K562 (cell line): Measurements from ENCODE around the gene STARD3NL. TPM values are rescaled to one million over a fixed set of nuclear protein-coding genes. Genes with fewer than 3 reads are reported as not detected.
A peak's percentile ranks its signal among the peaks of the same experiment; 100 is the strongest.

Experiments used
- ATAC-seq: fragments of 200-7000 bp; cut with Tn5 transposase; 3 replicates; pipeline ENCODE4 v1.9.1; 2020; ENCODE audit warnings: moderate library complexity
- BruUV-seq: library from RNA; stranded (reverse); fragments of 400-500 nt; replicated peaks from 2 replicates; lab custom pipeline; 2021; lab: Mats Ljungman, UMichigan
- CTCF ChIA-PET: fragments of 300-600 bp; formaldehyde crosslinking; extraction: SDS; loops from one replicate; lab custom pipeline; 2021; ENCODE audit warnings: low intra/inter-chr PET ratio; lab: Yijun Ruan, JAX
- POLR2A ChIA-PET: fragments of 300-600, 350-650 bp; sonication (Branson Sonifier 250); formaldehyde crosslinking; extraction: SDS; loops from one replicate; lab custom pipeline; 2021; ENCODE audit warnings: antibody characterized with exemption, inconsistent platforms; lab: Yijun Ruan, JAX
- DNase-seq, 4 experiments: peaks; one replicate each; pipeline versions ENCODE4 v3.0.0 to v3.0.0-alpha.2; 2011 to 2018; ENCODE audit warnings: low spot score in 3 of 4, mixed read lengths in 3 of 4; ENCODE audit errors: extremely low read depth in 1 of 4
- FAIRE-seq: peaks from 2 replicates; lab custom pipeline; 2011; peaks lifted over from hg19 to GRCh38; lab: Jason Lieb, UNC
- H2AFZ ChIP-seq: 2 replicates; pipeline ENCODE4 v1.6.0; 2011; ENCODE audit warnings: low read depth, low read length, control low read depth, inconsistent platforms
- H3K27ac ChIP-seq: fragments of 200-600 bp; 3 replicates; pipeline ENCODE4 v1.8.0; 2011; ENCODE audit warnings: low read depth, mild to moderate bottlenecking, control low read depth, inconsistent platforms, low read length, moderate library complexity, mixed read lengths; ENCODE audit errors: extremely low read depth
- H3K27me3 ChIP-seq, 2 experiments: fragments of 300-600 bp in 1 of 2; 2 replicates in 1 of 2; 3 replicates in 1 of 2; pipeline versions ENCODE4 v1.6.0 to v1.8.0; 2011; ENCODE audit warnings: inconsistent platforms in 2 of 2, low read length in 2 of 2, mild to moderate bottlenecking in 1 of 2, mixed read lengths in 1 of 2, moderate library complexity in 1 of 2; ENCODE audit not compliant: control insufficient read depth in 2 of 2, insufficient read depth in 2 of 2
- H3K36me3 ChIP-seq: fragments of 300-600 bp; 3 replicates; pipeline ENCODE4 v1.8.0; 2011; ENCODE audit warnings: mild to moderate bottlenecking, low read length, inconsistent platforms; ENCODE audit not compliant: control insufficient read depth, insufficient read depth
- H3K4me1 ChIP-seq, 2 experiments: fragments of 200-600 bp in 1 of 2; replicated peaks in 1 of 2; 2 replicates in 1 of 2; 3 replicates in 1 of 2; pipeline versions ENCODE4 v1.5.1 to v1.8.0; 2011; ENCODE audit warnings: inconsistent platforms in 2 of 2, low read length in 2 of 2, mild to moderate bottlenecking in 1 of 2, mixed read lengths in 1 of 2, moderate library complexity in 1 of 2; ENCODE audit not compliant: control insufficient read depth in 2 of 2, insufficient read depth in 2 of 2
- H3K4me2 ChIP-seq: 2 replicates; pipeline ENCODE4 v1.6.1; 2011; ENCODE audit warnings: low read length, control low read depth, inconsistent platforms, mixed read lengths; ENCODE audit not compliant: insufficient read depth
- H3K4me3 ChIP-seq: fragments of 200-600 bp; sonication (generic), shearing (Covaris generic); 2 replicates; pipeline ENCODE4 v1.5.1; 2016; ENCODE audit warnings: control low read depth, inconsistent platforms
- H3K79me2 ChIP-seq: fragments of 200-600 bp; 3 replicates; pipeline ENCODE4 v1.8.0; 2011; ENCODE audit warnings: low read length, inconsistent platforms; ENCODE audit not compliant: control insufficient read depth, insufficient read depth
- H3K9ac ChIP-seq, 2 experiments: 2 replicates each; pipeline versions ENCODE4 v1.6.0 to v1.6.1; 2011; ENCODE audit warnings: low read depth in 2 of 2, low read length in 2 of 2, control low read depth in 1 of 2, inconsistent platforms in 1 of 2, mild to moderate bottlenecking in 1 of 2, mixed read lengths in 1 of 2; ENCODE audit not compliant: insufficient read depth in 1 of 2
- H3K9me1 ChIP-seq: one replicate; pipeline ENCODE4 v1.6.0; 2011; ENCODE audit warnings: inconsistent platforms, mild to moderate bottlenecking, low read length, moderate library complexity; ENCODE audit not compliant: control insufficient read depth, insufficient read depth
- H3K9me3 ChIP-seq: replicated peaks from 2 replicates; pipeline ENCODE4 v1.5.1; 2011; ENCODE audit warnings: low read depth, low read length, inconsistent platforms; ENCODE audit not compliant: control insufficient read depth, insufficient read depth
- H4K20me1 ChIP-seq: replicated peaks from 2 replicates; pipeline ENCODE4 v1.6.1; 2011; ENCODE audit warnings: low read length, inconsistent platforms, mixed read lengths; ENCODE audit not compliant: control insufficient read depth, insufficient read depth
- CBX8 ChIP-seq: fragments of 200-600 bp; sonication (generic); IDR thresholded peaks from 2 replicates; pipeline ENCODE4 v1.6.1; 2012; ENCODE audit warnings: borderline replicate concordance, mixed run types, low read depth, mild to moderate bottlenecking, moderate library complexity, mixed read lengths, low read length, control low read depth, inconsistent platforms; ENCODE audit not compliant: poor library complexity, severe bottlenecking; ENCODE audit errors: extremely low read depth
- DIDO1 ChIP-seq: fragments of 450-650 bp; IDR thresholded peaks from 2 replicates; pipeline ENCODE4 v1.6.1; 2016; ENCODE audit warnings: low read depth, missing biosample characterization, missing genetic modification characterization
- LARP7 ChIP-seq: fragments of 450-650 bp; IDR thresholded peaks from 2 replicates; pipeline ENCODE4 v1.6.1; 2016
- MECOM ChIP-seq: fragments of 250-450 bp; sonication (Bioruptor Pico); IDR thresholded peaks from 2 replicates; pipeline ENCODE4 v1.8.0; 2022; ENCODE audit warnings: inconsistent platforms
- MEIS2 ChIP-seq: fragments of 450-650 bp; IDR thresholded peaks from 2 replicates; pipeline ENCODE4 v1.6.1; 2014; ENCODE audit warnings: mild to moderate bottlenecking; ENCODE audit not compliant: partially characterized antibody
- NRF1 ChIP-seq, 2 experiments: fragments of 450-650 bp; IDR thresholded peaks in 1 of 2; conservative IDR thresholded peaks in 1 of 2; 2 replicates each; pipeline ENCODE4 v1.6.1; 2014; ENCODE audit warnings: mild to moderate bottlenecking in 2 of 2
- SNIP1 ChIP-seq: fragments of 450-650 bp; IDR thresholded peaks from 2 replicates; pipeline ENCODE4 v1.7.1; 2017; ENCODE audit warnings: low read depth, mild to moderate bottlenecking
- STAT5A ChIP-seq: IDR thresholded peaks from 2 replicates; pipeline ENCODE4 v1.6.1; 2012; ENCODE audit warnings: low read length, inconsistent platforms, borderline replicate concordance
- ZNF57 ChIP-seq: fragments of 450-650 bp; formaldehyde crosslinking; IDR thresholded peaks from 2 replicates; pipeline ENCODE4 v1.4.0; 2020; ENCODE audit warnings: mild to moderate bottlenecking, moderate library complexity
- WGBS: fragments of 100-300 bp; shearing (Covaris generic); methylation state at CpG from one replicate; pipeline ENCODE4 v1.1.6; 2016; ENCODE audit warnings: low coverage, mixed read lengths; ENCODE audit not compliant: insufficient coverage; ENCODE audit errors: missing lambda C conversion rate; 5-methylcytosine and 5-hydroxymethylcytosine counted together
- in situ Hi-C: fragments of 300-500 bp; cut with MboI; formaldehyde crosslinking; loops from 4 replicates; pipeline ENCODE4 v1.15.0; 2018; ENCODE audit warnings: inconsistent platforms, mixed read lengths
- intact Hi-C: fragments of 100-400 bp; cut with micrococcal nuclease; formaldehyde crosslinking; loops from 2 replicates; pipeline ENCODE4 v1.14.2; 2022
- polyA plus RNA-seq, 8 experiments: library from polyadenylated mRNA; depleted of rRNA in 4 of 8; stranded (reverse) in 5 of 8; unstranded in 3 of 8; fragments of >200 nt; fragmentation: Nextera tagmentation in 2 of 8; fragmentation: Illumina TruSeq in 1 of 8; extraction: Ambion mirVana in 2 of 8; extraction: Trizol in 1 of 8; gene quantifications; 2 replicates each; pipeline versions ENCODE4 v1.2.1 to v1.2.3, GENCODE V29; 2011 to 2014; ENCODE audit warnings: inconsistent platforms in 1 of 8, missing spikeins in 1 of 8
- total RNA-seq, 7 experiments: library from RNA; depleted of rRNA in 6 of 7; stranded (reverse); fragments of >200 nt in 6 of 7; fragmentation: Illumina TruSeq in 2 of 7; extraction: Trizol in 2 of 7; gene quantifications; 2 replicates each; pipeline versions ENCODE4 v1.2.1 to v1.2.3, GENCODE V29; 2011 to 2021; ENCODE audit warnings: low replicate concordance in 1 of 7
- TF ChIP-seq, protein P1 (sequence below): fragments of 250-450 bp; sonication (Bioruptor Pico); IDR thresholded peaks from 2 replicates; pipeline ENCODE4 v1.8.0; 2021; ENCODE audit warnings: moderate library complexity, mild to moderate bottlenecking, inconsistent platforms

Gene STARD3NL
- total and polyA plus RNA-seq, 9 of the 15 experiments (the other 6 are each of a cell fraction or from before 2014, with no cell fraction given): 42.2 to 90.0 (median 57.6) TPM

DNA sequence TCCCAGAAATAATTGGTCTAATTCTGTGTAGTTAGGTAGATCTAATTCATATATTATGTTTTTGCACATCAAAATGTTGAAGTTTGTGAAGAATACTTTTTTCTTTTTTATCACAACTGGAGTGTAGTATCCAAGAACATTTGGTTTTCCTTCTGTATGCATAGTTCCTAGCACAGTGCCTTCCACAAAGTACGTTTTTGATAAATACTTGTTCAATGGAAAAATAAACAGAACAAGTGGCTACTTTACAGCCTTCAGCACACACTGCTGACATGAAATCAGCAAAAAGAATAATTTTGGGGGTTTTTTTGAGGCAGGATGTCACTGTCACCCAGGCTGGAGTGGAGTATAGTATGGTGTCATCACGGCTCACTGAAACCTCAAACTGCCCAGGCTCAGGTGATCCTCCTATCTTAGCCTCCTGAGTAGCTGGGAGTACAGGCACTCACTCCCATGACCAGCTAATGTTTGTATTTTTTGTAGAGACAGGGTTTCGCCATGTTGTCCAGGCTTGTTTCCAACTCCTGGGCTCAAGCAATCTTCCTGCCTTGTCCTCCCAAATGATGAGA lies 67.4 kb downstream of the STARD3NL start:
- H3K4me1 ChIP-seq: no peaks in the 10 kb centered on the region
- no TSS peak for BruUV-seq
- no peak for DNase-seq
- H3K9me1 ChIP-seq: no peaks in the 10 kb centered on the region
- intact Hi-C loops: no loop called here
- H3K4me2 ChIP-seq: no peak overlapping the region; the same call in 1 of the 2 replicates
- CTCF ChIA-PET: no interaction called here
- POLR2A ChIA-PET: no interaction called here
- H3K9me3 ChIP-seq: no peaks in the 10 kb centered on the region
- TF ChIP-seq LARP7 (no peak), CBX8 (peak; percentile 30), NRF1 (conservative IDR thresholded peaks at IDR 0.05 in 1 of 2, IDR thresholded peaks at IDR 0.05 in 1 of 2) (no peak)
- FAIRE-seq: no peak
- no peak overlapping the region for H3K4me3 ChIP-seq
- WGBS: 0% methylated on average over 3 of the region's 3 CpGs
- in situ Hi-C loops: no loop called here
- no peaks in the 10 kb centered on the region for H4K20me1 ChIP-seq
- H2AFZ ChIP-seq: peak overlapping the region; percentile 64
- no peak overlapping the region for H3K9ac ChIP-seq
- peak overlapping the region; percentile 25; the same call in 1 of the 3 replicates for H3K27ac ChIP-seq
- peaks cover 3 to 7% of the 10 kb centered on the region in 2 experiments; a peak in 3 of 5 replicates for H3K27me3 ChIP-seq
- no peaks in the 10 kb centered on the region for H3K36me3 ChIP-seq
- ATAC-seq: peak; percentile 62
- H3K79me2 ChIP-seq: no peaks in the 10 kb centered on the region

DNA sequence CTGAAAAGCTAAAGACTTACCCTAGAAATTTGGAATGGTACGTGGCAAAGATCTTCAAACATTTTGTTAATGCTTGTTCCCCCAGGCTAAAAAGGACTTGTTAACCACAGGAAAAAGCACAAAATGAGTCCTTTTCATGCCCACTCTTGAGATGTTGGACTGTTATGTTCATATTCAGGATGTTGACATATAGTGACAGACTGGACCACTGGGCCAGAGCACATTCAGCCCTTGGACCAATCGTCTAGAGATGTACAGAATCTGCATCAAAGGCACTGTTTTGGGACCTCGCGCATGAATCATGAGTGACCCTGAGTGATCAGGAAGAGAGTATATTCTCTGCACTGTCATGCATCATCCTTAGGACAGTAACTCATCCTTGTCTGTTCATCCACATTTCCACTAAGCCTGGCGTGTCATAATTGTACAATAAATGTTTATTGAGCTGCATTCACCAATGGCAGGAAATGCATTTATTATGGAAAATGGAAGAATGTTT lies 70.1 kb downstream of the STARD3NL start:
- H3K79me2 ChIP-seq: no peaks in the 10 kb centered on the region
- peak overlapping the region; percentile 34; the same call in 1 of the 2 replicates for H2AFZ ChIP-seq
- H3K9ac ChIP-seq: no peak overlapping the region
- H3K27ac ChIP-seq: no peak overlapping the region
- no peak for FAIRE-seq
- no peaks in the 10 kb centered on the region for H3K4me1 ChIP-seq
- H3K27me3 ChIP-seq: peaks cover 0 to 4% of the 10 kb centered on the region in 2 experiments; a peak in 1 of 5 replicates
- intact Hi-C loops: no loop called here
- no peak overlapping the region for H3K4me3 ChIP-seq
- H4K20me1 ChIP-seq: no peaks in the 10 kb centered on the region
- ChIA-PET CTCF (no interaction called here), POLR2A (interaction anchor here (1.3 kb wide), 1 partner anchor 20 kb away, joined by 3 read pairs; no protein-coding TSS in a partner anchor)
- in situ Hi-C loops: no loop called here
- WGBS: 35% methylated on average over 5 of the region's 5 CpGs
- no peak overlapping the region for H3K4me2 ChIP-seq
- H3K9me1 ChIP-seq: no peaks in the 10 kb centered on the region
- no TSS peak for BruUV-seq
- TF ChIP-seq MEIS2 (peak; percentile 5), SNIP1 (no peak), DIDO1 (tag) (no peak), MECOM (CRISPR knock-in tag) (peak; percentile 30; the same call in 1 of the 2 replicates), STAT5A (no peak), ZNF57 (no peak)
- TF ChIP-seq, protein P1, sequence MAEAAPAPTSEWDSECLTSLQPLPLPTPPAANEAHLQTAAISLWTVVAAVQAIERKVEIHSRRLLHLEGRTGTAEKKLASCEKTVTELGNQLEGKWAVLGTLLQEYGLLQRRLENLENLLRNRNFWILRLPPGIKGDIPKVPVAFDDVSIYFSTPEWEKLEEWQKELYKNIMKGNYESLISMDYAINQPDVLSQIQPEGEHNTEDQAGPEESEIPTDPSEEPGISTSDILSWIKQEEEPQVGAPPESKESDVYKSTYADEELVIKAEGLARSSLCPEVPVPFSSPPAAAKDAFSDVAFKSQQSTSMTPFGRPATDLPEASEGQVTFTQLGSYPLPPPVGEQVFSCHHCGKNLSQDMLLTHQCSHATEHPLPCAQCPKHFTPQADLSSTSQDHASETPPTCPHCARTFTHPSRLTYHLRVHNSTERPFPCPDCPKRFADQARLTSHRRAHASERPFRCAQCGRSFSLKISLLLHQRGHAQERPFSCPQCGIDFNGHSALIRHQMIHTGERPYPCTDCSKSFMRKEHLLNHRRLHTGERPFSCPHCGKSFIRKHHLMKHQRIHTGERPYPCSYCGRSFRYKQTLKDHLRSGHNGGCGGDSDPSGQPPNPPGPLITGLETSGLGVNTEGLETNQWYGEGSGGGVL (CRISPR knock-in tag): no peak
- 0 out of 3 replicates have a peak, but pooled peaks have one; percentile 20 for ATAC-seq
- no peaks in the 10 kb centered on the region for H3K36me3 ChIP-seq
- DNase-seq: no peak
- no peaks in the 10 kb centered on the region for H3K9me3 ChIP-seq
